ENCODE measurements around the gene PVALEF.
A peak's percentile ranks its signal among the peaks of the same experiment; 100 is the strongest.

PVALEF gene

GRCh38 chr17:81165246-81166032, at the start of gene PVALEF:
Gene PVALEF, plus strand, starts transcription at chr17:81165507. Its CDS starts 15,720 bp downstream, at chr17:81181227.
- DNase-seq (ENCODE audit: low read depth) = no peak

DNA sequence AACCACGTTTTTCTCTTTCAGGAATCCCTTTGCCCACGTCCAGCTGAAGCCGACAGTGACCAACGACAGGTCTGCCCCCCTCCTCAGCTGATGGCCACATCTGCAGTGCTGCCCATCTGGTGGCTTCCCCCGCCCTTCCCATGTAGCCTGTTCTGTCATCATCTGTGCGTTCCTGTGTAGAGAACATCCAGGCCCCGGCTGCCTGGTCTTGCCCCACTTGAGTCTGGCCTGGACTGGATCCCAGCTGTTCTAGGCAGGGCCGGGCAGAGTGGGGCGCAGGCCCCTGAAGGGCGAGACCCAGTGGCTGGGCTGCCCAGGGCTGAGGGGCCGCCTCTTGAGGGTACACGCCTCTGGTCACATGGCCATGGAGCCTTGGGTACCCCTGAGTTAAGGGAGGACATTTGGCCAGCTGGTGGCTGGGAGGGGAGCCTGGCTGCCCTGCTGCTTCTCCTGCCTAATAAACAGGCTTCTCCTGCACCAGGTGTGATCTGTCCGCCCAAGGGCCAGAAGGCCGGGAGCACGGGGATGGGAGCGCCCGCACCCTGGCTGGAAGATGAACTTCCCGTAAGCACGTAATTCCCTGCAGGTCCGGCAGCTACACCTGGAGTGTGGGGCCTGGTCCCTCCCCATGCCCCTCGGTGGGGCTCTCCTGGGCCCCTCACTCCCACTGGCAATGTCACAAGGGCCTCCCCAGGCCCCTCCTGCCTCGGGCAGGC, 49.4 kb upstream of the PVALEF start:
- no peak for DNase-seq (ENCODE audit: low read depth)

DNA sequence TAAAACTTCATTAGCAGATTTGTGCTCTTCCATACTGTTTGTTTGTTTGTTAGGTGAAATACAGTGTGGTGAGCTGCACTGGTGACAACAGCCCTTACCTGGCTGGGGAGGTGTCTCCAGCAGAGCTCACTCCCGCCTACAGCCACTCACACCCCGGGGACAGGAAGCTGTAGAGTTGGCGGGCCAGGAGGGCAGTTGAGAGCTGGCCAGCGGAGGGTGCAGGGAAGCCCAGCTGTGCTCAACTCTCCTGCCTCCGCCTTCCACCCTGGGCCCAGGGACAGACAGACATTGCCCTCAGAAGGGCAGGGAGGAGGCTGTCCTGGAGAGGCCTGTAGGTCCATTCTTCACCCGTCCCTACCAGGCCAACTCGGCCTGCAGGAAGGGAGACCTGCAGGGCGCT, 48.6 kb upstream of the PVALEF start:
- DNase-seq (ENCODE audit: low read depth) = no peak

GRCh38 chr17:81117672-81118198, 47.6 kb upstream of the PVALEF start:
- no peak for DNase-seq (ENCODE audit: low read depth)

- DNase-seq (ENCODE audit: low read depth) = no peak
Observed at GRCh38 chr17:81118308-81119221, 46.7 kb upstream of the PVALEF start.

GRCh38 chr17:81119223-81120148, 45.8 kb upstream of the PVALEF start:
- peak; percentile 74 for DNase-seq (ENCODE audit: low read depth)

- no peak for DNase-seq (ENCODE audit: low read depth)
Observed at GRCh38 chr17:81120149-81120484, 45.2 kb upstream of the PVALEF start.

DNA sequence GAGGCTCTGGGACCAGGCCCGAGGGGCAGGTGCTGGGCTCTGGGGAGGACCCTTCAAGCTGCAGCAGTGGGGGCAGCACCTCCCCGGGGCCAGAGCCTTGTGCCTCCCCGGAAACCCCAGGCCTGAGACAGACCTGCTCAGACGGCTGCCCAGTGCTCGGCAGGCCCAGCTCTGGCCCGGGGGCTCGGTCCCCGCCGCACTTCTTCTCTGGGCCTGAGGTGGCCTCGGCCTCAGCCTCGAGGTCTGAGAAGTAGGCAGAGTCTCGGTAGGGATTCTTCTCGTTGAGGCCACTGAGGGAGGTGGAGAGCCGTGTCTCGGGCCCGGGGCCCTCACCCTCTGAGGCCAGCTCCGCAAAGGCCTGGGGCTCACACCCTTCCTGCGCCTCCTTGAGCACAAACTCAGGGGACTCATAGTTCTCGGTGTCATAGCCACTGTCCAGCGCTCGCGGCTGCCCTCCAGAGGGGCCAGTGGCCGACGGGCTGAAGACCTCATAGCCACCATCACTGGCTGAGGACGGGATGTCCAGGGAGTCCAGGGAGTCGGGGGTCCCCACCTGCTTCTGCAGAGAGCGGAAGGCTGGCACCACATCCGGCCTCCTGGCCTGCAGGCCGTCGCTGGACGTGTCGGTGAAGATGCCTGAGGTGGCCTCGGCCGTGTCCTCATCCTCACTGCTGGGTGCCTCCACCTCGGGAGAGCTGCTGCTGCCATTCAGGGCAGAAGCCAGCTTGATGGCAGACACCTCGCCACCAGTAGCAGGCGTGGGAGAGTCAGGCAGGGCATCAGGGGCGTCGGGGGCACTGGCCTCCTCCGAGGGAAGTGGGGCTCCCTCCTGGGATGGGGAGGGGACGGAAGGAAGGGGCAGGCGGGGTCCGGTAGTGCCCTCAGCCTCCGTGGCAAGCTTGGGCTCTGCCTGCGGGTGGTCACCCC, 44.3 kb upstream of the PVALEF start:
- DNase-seq (ENCODE audit: low read depth) = no peak

DNA sequence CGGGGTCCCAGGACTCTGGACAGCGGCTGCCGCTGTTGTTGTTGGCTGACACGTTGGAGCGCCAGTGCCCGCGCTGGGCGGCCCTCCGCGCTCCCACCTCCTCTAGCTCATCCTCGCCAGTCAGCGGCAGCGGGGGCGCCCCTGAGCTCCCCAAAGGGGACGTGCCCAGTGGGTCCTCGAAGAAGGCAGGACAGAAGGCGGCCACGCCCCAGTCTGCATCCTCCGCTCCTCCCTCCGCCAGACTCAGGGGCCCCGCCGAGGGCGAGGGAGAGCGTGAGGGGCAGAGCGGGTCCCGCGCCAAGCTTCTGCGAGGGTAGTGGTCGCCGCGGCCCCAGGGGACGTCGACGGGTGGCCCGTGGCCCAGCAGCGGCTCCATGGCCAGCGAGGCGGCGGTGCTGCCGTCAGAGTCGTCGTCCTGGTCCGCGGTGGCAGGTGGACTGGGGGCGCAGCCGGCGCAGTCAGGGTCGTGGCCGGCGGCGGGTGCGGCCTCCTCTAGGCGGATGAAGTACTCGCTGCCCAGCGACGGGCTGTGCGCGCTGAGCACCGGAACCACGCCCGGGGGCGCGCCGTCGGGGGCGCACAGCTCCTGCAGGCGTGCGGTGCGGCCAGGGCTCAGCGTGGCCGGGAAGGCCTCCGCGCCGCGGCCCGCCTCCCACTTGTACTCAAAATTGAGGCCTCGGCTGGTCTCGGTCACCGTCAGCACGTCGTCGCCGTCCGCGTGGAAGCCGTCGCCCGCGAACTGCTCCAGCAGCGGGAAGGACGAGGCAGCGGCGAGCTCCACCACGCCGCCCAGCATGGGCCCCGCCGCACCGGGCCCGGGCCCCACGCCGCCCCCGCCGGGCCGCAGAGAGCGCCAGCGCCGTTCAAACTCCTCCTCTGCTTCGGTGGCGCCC, 43.2 kb upstream of the PVALEF start:
- DNase-seq (ENCODE audit: low read depth) = no peak

- no peak for DNase-seq (ENCODE audit: low read depth)
Observed at GRCh38 chr17:81123052-81124048, 42.0 kb upstream of the PVALEF start.

DNA sequence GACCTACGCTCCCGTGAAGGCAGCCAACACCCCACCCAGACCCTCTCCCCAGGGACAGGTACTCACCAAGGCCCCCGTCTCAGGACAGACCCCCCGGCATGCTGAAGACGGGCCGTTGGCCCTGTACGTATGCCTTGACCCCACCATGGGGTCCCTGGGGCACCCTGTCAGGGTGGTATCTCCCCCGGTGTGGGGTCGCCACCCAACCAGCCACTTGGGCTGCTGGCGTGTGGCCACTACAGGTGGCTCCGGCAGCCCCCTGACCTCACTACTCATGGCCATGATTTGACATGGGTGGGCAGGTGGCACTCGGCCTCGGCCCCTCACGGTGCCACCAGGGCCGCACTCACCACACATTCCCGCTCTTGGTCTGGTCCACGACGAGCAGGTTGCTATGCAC, 40.9 kb upstream of the PVALEF start:
- DNase-seq (ENCODE audit: low read depth) = no peak

DNA sequence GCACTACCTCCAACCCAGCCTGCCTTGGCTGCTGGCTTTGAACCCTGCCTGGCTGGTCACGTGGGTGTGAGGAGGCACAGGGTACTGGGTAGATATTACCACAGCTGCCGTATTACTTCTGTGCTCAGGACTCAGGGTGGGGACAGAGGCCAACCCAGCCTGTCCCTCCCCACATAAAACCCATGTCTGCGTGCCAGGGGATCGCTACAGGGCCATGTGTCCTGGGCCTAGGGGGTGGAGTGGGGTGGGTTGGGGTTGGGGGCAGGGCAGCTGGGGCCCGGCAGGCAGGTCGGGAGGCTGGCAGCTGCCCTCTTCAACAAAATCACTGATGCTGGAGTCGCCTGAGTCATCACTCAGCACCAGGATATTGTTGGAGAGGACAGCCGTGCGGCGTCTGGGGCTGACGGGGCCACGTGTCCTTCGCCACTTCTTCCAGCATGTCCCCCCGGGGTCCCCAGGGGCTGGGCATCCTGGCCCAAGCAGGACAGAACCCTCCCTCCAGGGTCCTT, 39.7 kb upstream of the PVALEF start:
- no peak for DNase-seq (ENCODE audit: low read depth)

DNA sequence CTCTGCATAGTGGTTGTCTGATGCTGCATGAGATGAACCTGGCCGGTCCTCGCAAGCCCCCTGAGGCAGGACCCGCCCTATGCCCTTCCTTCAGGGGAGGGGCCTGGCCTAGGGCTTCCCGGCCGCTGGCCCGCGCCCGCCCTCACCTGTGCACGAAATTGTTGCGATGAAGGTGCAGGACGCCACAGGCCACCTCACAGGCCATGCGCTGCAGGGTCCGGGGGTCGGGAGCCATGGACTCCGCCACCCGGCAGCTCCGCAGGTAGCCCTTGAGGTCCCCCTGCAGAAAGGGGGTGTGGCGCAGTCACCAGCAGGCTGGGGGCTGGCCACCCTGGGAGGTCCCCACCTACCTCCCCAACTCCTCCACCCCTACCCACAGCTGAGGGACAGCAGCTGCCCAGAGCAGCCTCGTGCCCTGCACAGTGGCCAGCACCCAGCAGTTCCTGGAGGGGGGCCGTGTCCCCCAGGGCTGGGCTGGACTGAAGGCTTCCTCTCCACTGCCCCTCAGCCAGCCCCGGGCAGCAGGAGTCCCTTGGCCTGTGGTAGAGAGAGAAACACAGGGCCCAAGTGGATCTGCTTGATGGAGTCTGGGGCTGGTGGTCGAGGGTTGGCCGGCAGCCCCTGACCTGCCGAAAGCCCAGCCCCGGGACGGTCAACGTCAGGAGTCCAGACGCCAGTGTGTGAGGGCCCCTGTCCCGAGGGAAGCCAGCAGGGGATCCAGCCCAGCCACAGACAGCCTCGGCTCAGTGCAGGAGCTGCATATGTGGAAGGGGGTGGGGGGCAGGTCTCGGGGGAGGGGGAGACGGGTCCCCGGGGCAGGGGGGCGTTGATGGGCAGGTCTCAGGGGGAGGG, 38.8 kb upstream of the PVALEF start:
- no peak for DNase-seq (ENCODE audit: low read depth)

DNA sequence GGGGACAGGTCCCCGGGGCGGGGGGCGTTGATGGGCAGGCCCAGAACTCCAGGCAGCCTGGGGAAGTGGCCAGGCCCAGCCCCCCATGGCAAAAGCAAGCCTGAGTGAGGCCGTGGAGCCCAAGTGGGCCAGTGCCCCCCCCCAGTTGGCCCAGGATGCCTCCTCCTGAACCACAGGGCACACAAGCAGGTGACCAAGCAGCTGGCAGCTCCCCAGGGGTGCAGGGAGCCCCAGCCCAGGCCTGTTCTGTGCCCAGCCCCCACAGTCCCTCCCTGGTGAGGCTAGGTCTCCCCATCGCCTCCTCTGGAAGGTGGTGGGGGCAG, 38.2 kb upstream of the PVALEF start:
- DNase-seq (ENCODE audit: low read depth) = no peak

GRCh38 chr17:81127526-81128177, 37.7 kb upstream of the PVALEF start:
- no peak for DNase-seq (ENCODE audit: low read depth)

GRCh38 chr17:81128338-81128737, 37.0 kb upstream of the PVALEF start:
- DNase-seq (ENCODE audit: low read depth) = no peak
